Limb (tissue), 2 donors: ENCODE results near the gene SLC3A2.

ENCODE experiments used
- DNase-seq, 2 donors: peaks; one replicate each; pipeline ENCODE4 v3.0.0-alpha.2; 2016; ENCODE audit errors: extremely low spot score in 2 of 2

The SLC3A2 gene

DNA sequence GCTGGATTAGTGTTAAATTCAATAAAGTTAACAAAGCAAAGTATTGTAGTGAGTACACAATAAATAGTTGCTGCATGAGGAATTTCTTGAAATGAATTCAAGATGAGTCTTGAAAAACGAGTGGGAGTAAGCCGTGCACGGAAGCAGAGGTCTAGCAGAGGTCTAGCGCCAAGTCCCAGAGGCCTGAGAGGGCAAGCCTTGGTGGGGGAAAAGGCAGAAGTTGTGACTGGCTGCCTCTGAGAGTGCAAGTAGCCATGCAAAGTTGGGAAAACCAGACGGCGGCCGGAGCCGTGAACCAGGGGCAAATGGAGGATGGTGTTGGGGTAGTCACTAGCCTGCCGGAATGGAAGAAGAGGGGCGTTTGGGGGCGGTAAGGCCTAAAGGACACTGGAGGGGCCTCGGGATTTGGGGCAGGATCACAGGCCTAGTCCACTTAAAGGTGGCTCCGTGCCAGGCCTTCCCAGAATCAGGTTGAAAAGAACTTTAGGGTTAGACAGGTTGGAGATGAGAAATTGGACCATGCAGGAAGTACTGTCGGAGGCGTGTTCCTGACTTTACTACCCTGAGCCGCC is 379 bp upstream of the SLC3A2 start:
- peak in 1 of 2 donors; percentile 86 for DNase-seq

DNA sequence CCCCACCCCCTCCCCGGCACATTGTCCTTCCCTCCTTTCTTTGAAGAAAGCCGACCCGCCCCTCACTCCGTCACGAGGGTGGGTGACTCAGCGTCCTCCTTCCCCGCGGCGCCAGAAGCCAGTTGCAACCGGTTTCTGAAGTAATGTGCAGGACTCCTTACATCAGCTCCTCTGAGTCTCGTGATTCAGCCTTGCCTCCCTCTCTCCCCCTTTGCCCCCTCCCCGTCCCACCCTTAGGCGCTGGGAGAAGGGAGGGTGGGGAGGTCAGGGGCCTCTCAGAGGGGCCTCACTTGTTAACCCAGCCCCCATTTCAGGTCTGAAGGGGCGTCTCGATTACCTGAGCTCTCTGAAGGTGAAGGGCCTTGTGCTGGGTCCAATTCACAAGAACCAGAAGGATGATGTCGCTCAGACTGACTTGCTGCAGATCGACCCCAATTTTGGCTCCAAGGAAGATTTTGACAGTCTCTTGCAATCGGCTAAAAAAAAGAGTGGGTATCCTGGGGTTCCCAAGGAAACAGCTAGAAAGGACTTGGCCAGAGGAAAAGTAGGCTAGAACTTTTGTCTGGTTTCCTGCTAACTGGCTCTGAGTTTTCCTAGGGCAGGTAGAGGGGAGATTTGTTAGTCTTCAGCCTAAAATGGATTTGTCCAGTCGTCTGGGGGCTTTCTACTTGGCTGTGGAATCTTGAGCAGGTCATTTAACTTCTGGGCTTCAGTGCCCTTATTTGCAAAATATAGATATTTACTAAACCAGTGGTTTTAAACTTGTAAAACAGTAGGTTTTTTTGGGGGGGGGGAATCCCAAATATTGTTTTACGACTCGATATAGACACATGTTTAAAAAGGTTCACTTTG is 1.1 kb downstream of the SLC3A2 start:
- peak in 1 of 2 donors; percentile 88 for DNase-seq

DNA sequence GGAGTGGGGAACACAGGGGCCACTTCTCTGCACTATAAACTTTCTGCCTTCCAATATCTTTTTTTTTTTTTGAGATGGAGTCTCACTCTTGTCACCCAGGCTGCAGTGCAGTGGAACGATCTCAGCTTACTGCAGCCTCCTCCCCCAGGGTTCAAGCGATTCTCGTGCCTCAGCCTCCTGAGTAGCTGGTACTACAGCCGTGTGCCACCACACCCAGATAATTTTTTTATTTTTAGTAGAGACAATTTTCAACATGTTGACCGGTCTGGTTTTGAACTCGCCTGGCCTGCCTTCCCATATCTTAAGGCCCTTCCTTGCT is 1.7 kb downstream of the SLC3A2 start:
- no peak for DNase-seq

DNA sequence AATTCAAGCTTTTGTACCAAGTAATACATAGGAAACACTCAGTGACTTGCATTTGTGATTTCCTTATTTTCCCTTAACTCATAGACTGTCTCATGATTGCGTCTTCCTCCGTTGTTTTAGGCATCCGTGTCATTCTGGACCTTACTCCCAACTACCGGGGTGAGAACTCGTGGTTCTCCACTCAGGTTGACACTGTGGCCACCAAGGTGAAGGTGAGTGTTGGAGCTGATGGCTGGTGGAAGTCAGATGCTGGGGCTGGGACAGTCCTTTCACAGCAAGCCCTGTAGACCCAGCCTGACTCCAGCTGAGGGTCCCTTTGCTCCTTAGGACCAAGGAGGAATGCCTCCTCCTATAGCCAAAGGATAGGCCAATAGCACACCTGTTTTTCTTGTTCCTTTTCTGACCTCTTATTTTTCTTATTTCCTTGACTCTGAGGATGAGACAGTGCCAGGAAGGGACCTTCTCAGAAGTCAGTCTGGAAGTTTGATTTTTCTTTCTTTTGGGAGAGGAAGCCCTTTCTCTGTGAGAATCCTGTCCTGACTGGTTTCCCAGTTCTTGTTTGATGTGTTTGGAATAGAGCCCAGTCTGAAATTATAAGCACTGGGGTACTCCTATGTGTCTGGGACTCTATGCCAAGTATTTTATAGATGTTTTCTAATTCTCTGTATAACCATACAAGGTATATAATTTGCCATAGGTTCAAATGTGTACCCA is 2.2 kb downstream of the SLC3A2 start:
- DNase-seq = no peak

DNA sequence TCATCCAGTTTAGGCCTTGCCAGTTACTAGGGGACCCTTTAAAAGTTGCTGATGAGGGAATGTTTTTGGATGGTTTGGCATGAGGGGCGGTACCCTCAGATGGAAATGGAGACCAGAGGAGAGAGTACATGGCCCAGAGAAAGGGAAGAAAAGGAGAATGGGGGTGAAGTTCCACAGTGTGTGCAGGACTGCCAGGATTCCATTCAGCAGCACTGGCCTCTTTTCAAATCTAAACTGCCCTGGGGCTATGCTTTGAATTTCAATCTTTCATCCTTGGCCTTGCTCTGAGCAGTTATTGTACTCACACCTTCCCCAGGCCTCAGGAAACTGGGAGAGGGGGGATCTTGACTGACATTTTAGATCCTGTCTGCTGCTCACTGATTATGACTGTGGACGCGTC is 3.0 kb downstream of the SLC3A2 start:
- DNase-seq = no peak

DNA sequence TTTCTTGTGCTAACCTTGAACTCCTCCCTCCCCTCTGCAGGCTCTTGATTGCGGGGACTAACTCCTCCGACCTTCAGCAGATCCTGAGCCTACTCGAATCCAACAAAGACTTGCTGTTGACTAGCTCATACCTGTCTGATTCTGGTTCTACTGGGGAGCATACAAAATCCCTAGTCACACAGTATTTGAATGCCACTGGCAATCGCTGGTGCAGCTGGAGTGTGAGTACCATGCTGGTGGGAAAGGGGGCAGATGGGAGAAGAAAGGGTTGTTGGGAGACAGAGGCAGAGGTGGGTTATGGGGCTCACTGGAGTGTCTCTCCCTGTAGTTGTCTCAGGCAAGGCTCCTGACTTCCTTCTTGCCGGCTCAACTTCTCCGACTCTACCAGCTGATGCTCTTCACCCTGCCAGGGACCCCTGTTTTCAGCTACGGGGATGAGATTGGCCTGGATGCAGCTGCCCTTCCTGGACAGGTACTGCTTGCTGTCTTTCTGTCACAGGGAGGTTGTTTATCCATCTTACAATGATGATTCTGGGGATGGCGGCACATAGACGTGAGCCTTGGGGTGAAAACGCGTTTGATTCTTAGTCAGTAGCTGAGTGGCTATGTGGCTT is 4.5 kb downstream of the SLC3A2 start:
- DNase-seq = no peak

DNA sequence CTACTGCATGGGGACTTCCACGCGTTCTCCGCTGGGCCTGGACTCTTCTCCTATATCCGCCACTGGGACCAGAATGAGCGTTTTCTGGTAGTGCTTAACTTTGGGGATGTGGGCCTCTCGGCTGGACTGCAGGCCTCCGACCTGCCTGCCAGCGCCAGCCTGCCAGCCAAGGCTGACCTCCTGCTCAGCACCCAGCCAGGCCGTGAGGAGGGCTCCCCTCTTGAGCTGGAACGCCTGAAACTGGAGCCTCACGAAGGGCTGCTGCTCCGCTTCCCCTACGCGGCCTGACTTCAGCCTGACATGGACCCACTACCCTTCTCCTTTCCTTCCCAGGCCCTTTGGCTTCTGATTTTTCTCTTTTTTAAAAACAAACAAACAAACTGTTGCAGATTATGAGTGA is 7.7 kb downstream of the SLC3A2 start:
- DNase-seq = no peak

DNA sequence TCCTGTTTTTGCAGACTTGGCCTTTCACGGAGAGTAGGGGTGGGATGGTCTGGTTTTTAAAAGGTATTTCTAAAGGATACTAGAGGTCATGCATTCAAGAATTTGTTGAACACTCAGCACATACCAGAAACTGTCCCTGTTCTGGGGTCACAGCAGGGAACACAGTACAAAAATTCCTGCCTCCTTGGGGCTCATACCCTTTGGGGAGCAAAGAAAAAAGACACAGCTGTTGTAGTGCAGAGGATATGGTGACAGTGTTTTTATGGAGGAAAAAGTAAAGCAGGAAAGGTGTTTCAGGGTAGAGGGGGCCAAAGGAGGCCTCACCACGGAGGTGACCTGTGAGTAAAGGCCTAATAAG is 8.4 kb downstream of the SLC3A2 start:
- no peak for DNase-seq

DNA sequence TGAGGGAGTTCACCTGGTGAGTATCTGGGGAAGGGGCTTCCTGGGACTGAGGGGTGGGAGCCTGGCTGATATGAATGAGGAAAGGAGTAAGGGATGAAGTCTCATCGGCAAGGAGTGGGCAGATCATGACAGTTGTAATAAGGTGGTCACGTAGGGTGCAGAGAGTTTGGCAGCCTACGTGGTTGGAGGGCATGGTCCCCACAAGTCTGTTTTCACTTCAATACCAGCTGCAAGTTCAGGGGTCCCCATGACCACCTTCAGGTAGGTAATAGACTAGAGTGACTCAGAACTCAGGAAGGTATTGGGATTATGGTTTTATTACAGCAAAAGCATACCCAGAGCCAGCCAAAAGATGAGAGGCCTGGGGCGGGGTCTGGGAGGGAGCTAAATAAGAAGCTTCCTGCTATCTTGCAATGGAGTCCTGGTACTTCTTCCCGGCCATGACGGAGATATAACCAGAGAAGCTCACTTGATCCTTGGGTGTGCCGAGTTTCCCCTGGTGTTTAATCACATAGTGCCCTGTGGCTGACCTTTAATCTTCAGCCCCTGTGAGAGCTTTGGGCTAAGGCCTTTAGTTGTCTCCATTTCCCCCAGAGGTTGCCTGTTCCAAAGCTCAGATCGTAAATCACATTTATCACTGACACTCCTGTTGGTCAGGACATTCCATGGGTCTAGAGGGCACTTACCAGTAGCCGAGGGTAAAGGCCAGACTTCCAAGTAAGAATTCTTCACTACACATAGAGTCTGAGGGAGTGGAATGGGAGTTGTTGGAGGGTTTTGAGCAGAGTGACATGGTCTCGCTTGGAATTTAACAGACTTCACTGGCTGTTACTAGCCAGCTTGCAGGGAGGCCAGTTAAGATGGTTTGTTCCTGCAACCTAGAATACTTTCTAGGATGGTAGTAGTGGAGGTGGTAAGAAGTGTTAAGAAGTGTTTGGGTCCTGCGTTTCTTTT is 9.1 kb downstream of the SLC3A2 start:
- DNase-seq = no peak

DNA sequence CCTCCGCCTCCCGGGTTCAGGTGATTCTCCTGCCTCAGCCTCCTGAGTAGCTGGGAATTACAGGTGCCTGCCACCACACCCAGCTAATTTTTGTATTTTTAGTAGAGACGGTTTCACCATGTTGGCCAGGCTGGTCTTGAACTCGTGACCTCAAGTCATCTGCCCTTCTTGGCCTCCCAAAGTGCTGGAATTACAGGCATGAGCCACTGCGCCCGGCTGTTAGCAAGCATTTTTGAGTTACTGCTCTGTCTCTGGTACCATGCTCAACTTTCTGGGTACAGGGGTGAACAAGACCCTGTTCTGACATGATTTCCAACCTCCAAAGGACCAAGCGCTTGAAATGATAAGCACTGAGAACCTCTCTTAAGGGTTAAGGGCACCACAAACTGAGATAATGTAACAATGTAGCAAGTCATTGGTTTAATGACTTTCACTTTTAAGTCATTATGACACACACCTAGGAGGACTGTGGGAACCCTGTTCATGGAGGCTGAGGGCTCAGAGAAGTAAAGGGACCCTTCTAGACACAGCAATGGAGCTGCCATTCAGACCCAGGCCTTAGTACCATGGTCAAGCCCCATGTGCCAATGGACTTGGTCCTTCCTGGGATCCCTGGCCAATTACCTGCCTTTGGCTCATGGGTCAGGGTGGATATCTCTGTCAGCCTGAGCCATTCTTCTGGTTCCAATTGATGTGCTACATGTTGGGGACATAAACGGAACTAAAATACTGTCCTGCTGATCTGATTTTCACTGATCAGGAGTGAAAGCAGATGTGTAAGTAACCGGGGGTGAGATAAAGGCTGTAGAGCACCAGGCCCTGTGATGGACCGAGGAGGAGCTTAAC is 11.6 kb downstream of the SLC3A2 start:
- DNase-seq = no peak

DNA sequence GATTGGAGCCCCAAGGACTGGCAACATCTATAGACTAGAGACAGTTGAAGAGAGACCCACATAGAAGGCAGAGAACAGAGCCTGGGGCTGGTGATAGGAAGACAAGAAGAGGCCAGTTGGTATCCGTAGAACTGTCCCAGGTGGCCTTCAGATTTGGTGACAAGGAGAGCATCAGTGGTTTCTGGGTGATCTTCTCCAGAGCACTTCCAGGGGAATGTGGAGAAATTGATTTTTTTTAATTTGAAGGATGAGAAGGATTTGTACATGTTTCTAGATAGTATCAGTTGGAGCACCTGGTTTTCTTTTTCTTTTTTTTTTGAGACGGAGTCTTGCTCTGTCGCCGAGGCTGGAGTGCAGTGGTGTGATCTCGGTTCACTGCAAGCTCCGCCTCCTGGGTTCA is 14.8 kb downstream of the SLC3A2 start:
- DNase-seq = no peak

DNA sequence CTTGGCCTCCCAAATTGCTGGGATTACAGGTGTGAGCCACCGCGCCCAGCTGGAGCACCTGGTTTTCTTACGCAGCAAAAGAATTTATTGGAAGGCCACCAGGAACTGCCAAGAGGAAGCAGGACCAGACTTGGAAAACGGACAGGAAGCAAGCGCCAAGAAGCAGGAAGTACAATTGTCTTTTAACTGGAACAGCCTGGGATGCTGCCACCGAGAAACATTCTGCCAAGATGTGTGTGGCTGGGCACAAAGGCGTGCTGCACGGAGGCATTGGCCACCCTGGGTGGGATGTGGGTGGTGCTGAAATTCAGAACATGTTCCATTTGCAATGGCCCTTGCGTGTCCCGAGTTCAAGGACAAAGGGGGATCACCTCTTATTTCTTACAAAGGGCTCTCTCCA is 15.4 kb downstream of the SLC3A2 start:
- DNase-seq = no peak

DNA sequence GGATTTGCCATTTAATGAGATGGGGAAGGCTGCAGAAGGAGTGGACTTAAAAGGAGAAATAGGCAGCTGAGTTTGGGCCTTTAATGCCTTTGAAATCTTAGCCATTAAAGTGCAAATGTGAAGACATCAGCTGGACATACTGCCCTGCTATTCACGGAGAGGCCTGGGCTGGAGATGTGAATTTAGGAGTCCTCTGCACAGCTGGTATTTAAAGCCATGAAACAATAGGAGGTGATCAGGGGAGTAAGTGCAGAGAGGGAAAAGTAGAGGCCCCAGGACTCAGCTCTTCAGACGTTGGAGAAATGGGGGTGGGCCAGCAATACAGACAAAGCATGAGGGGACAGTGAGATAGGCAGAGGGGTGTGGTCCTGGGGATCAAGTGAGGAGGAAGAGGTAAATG is 16.6 kb downstream of the SLC3A2 start:
- no peak for DNase-seq

DNA sequence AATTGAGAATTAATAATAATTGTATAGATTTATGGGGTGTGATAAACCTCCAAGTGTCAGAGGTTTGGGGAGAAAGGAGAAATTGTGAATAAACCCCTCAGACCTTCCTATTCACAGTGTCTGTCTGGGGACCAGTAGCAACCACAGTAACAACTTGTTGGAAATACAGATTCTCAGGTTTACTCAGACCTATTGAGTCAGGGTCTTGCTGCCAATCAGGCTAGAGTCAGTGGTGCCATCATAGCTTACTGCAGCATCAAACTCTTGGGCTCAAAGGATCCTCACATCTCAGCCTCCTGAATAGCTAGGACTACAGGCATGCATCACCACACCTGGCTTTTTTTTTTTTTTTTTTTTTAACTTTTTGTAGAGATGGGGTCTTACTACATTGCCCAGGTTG is 17.3 kb downstream of the SLC3A2 start:
- no peak for DNase-seq

DNA sequence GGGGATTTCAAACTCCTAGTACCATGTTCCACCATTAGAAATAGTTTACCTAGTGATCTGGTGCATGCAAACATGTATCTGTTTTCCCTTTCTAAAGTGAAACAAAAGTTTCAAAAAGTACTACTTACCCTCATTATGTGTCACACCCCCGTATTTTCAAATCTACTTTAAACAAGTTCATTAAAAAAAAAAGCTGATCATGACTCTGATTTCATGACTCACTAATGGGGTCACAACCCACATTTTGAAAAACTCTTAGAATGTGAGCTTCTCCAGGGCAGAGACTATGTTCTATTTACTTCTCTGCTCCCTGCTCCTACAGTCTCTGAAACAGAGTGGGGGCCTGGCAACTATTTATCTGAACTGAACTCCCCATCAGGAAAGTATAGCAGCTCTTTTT is 22.2 kb downstream of the SLC3A2 start:
- DNase-seq = no peak

DNA sequence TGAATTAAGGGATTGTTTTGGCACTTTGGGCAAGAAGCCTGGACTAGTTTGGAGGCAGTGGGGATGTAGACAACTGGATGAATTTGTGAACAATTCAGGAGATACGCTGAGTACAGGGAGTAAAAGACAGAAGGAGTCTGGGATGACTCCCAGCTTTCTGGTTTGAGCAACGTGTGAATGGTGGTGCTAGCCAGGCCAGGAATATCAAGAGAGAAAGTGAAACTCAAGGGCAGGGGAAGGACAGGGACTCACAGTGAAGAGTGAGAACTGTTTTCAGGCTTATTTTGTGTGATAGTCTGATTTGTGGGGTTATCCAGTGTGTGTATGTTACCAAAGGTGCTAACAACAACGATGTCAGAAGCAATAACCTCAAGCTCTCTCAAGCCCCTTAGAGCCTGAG is 24.6 kb downstream of the SLC3A2 start:
- DNase-seq = no peak

DNA sequence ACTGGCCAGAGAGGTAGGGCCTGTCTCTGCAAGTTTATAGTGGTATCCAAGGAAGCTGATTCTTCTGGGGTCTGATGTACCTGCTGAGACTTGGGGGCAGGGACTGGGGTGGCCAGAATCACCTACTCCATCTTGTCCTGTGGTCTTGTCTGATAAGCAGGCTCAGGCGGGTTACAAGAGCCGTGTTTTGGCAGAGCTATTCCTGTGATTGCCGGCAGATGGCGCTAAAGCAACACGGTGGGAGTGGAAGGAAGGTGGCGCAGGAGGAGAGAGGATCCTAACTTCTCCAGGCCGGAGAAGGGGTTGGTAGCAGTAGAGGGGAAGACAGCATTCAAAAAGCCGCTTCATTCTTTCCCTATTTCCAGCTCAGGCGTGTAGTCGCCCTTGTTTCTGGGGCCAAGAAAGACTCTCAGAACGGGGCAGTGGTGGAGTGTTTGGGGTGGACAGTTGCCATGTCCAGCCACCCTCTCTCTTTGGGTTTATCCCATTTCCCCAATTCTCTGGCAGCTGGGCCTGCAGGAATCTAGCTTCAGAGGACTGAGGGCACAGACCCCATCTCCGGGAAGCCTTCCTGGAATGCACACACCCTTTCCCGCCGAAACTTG is 25.3 kb downstream of the SLC3A2 start:
- peak; percentile 87 to 90 for DNase-seq

DNA sequence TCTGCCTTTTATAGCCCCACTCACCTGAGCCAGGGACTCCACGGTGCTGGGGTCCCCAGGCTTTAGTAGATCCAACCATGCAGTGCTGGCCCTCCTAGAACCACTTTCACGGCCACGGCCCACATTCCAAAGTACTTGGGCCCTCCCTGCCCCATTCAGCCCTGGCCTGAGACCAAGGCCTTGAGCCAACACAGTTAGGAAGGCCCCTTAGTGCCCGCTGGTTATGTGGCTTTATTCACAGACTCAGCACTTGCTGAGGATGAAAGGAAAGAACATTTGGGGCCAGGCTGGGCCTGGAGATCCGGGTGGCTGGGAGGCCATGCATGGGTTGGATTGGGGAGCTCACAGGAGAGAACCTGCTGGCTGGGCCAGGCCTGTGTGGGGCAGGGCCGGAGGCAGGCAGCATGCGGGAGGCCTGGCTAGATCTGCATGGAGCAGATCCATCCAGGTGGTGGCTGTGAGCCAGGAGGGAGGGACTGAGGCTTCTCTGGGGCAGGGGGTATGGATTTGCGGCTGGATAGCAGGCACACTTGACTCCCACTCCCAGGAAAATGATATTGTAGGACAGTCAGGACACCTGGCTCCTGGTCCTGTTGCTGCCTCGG is 27.9 kb downstream of the SLC3A2 start:
- DNase-seq = peak in 1 of 2 donors; percentile 53

DNA sequence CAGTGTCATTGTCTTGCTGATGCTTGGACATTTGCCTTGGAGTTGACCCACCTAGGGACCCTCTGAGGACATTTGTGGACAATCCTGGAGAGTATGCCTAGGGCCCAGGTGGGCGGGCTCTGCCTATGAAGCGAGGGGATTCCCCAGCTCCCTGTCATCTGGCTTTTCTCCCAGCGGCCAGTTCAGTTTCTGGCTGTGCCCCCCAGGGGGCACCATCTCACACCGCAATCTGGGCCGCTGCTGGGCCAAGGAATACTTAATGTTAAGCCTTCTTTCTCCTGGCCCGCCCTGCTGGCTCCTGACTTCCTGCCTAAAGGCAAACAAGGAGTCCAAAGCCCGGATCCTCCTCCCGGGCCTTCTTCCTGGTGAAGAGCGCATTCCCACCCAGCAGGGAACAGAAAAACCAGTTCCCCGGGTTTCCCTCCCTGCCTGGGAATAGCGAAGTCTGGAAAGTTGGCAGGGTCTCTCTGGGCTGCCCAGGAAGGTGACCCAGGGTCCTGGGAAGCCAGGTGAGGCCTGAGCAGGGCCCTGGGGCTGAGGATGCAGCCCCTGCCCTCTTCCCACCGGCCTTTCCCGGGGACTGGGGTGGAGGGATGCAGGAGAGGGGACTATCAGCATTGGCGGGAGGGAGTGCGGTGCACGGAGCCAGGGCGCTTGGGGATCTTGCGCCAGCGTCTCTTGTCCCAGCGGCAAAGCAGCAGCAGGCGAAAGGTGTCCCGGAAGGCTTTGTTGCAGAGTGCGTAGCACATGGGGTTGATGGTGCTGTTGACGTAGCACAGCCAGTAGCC is 28.6 kb downstream of the SLC3A2 start:
- DNase-seq = peak; percentile 57 to 77
